Uterus (tissue), 4 donors: ENCODE results near the gene TRPV6. TPM values are rescaled to one million over a fixed set of nuclear protein-coding genes. Genes with fewer than 3 reads are reported as not detected.

Experiments used
- DNase-seq, 2 donors: peaks; one replicate each; pipeline ENCODE4 v3.0.0-alpha.2; 2019 to 2020
- H3K27ac ChIP-seq, 2 donors: fragments of 200-600 bp; sonication (generic); 1 replicate in 1 of 2; 2 replicates in 1 of 2; pipeline ENCODE4 v1.5.1; 2016 to 2018
- H3K27me3 ChIP-seq, 2 donors: fragments of 200-600 bp; sonication (generic); one replicate each; pipeline ENCODE4 v1.5.1; 2018 to 2019; ENCODE audit warnings: control low read depth in 1 of 2
- H3K36me3 ChIP-seq, 2 donors: fragments of 200-600 bp; sonication (generic); one replicate each; pipeline ENCODE4 v1.5.1; 2019; ENCODE audit warnings: control low read depth in 1 of 2
- H3K4me1 ChIP-seq, 2 donors: fragments of 200-600 bp; sonication (generic); one replicate each; pipeline ENCODE4 v1.5.1; 2018 to 2019; ENCODE audit warnings: control low read depth in 1 of 2
- H3K4me3 ChIP-seq, 2 donors: fragments of 200-600 bp; sonication (generic); 1 replicate in 1 of 2; 2 replicates in 1 of 2; pipeline ENCODE4 v1.5.1; 2018 to 2019; ENCODE audit warnings: mild to moderate bottlenecking in 1 of 2
- H3K9me3 ChIP-seq, 2 donors: fragments of 200-600 bp; sonication (generic); one replicate each; pipeline ENCODE4 v1.5.1; 2019; ENCODE audit warnings: control low read depth in 1 of 2
- POLR2A ChIP-seq, 2 donors: fragments of 450-650 bp; IDR thresholded peaks; one replicate each; pipeline ENCODE4 v1.6.1; 2016; ENCODE audit warnings: antibody characterized with exemption in 2 of 2, mild to moderate bottlenecking in 1 of 2, moderate library complexity in 1 of 2
- intact Hi-C: fragments of 100-400 bp; cut with DNase I; formaldehyde crosslinking; loops from one replicate; pipeline ENCODE4 v1.15.1; 2023; ENCODE audit warnings: low total_unique reads
- total RNA-seq, 4 donors: library from RNA; depleted of rRNA in 3 of 4; stranded (reverse); fragments of >200 nt in 3 of 4; gene quantifications; one replicate each; pipeline versions ENCODE4 v1.1.0 to v1.2.4, GENCODE V29; 2014 to 2023
- TF ChIP-seq, protein P1 (sequence below), 4 experiments: fragments of 200-600 bp in 2 of 4; fragments of 450-650 bp in 2 of 4; sonication (generic) in 2 of 4; IDR thresholded peaks; one replicate each; pipeline ENCODE4 v1.5.1; 2016 to 2019; ENCODE audit warnings: antibody characterized with exemption in 4 of 4, mild to moderate bottlenecking in 2 of 4, moderate library complexity in 1 of 4
- donor health status: DM: yes; HTN: yes; CAD: no.

Gene TRPV6
- total RNA-seq, 4 donors from 2014 or later = 0.46 to 1.3 TPM; not detected in 2

DNA sequence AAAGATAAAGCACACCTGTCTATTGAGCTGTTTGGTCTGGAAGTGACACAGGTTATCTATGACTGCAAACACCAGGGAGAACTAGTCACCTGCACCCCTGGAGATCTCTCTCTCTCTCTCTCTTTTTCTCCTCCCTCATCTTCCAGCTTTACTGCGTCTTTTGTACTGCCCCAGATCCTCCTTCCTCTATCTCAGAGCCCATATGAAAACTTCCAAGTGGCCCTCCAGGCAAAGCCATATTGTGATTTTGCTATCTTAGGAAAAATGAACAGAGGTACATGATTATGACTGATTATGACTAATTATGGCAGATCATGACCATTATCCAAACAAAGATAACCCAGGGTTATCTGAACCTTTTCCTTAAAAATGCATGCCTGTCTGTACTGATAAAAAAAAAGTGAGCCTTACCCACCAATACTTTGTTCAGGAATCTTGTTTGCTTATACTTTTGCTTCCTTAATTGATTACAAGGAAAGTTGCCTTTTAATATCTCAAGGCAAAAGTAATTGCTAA lies 43.2 kb downstream of the TRPV6 start:
- H3K4me1 ChIP-seq = no peaks in the 10 kb centered on the region
- intact Hi-C loops = no loop called here
- H3K36me3 ChIP-seq = no peaks in the 10 kb centered on the region
- no peak overlapping the region for H3K27ac ChIP-seq
- H3K27me3 ChIP-seq = no peaks in the 10 kb centered on the region
- no peak for TF ChIP-seq POLR2A (IDR thresholded peaks at IDR 0.05)
- TF ChIP-seq, protein P1, sequence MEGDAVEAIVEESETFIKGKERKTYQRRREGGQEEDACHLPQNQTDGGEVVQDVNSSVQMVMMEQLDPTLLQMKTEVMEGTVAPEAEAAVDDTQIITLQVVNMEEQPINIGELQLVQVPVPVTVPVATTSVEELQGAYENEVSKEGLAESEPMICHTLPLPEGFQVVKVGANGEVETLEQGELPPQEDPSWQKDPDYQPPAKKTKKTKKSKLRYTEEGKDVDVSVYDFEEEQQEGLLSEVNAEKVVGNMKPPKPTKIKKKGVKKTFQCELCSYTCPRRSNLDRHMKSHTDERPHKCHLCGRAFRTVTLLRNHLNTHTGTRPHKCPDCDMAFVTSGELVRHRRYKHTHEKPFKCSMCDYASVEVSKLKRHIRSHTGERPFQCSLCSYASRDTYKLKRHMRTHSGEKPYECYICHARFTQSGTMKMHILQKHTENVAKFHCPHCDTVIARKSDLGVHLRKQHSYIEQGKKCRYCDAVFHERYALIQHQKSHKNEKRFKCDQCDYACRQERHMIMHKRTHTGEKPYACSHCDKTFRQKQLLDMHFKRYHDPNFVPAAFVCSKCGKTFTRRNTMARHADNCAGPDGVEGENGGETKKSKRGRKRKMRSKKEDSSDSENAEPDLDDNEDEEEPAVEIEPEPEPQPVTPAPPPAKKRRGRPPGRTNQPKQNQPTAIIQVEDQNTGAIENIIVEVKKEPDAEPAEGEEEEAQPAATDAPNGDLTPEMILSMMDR (IDR thresholded peaks at IDR 0.05) = no peak
- DNase-seq = no peak
- H3K4me3 ChIP-seq = no peak overlapping the region
- no peaks in the 10 kb centered on the region for H3K9me3 ChIP-seq

DNA sequence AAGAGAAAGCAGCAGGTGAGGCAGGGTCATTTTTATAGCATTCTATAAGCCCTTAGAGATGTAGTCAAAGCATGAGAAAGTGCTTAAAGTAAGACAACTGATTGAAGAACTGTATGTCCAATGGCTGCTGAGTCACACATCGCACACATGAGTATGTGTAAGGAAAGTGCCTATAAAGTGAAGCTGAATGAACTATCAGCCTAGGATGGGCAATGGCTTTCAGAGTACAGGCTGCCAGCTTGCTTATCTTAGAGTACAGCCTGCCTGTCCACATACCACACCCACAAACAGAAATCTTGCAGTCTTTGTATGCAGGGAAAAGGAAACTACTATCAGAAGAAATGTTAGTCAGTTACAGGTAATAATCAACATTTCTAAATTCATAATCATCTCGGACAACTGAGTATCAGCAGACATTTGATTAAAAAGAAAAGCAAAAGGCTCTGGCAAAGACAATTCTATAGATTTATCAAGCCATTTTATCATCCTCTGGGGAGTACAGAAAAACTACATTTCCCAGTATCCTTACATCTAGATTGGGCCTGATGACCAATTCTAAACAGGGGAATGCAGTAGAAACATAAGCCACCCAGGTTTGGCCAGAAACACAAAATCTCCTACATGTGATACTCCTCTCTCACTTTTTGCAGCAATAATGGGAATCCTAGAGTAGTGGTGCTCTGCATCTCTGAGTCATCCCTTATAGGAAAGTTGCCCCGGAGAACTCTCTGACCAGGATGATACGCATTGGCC lies 46.9 kb downstream of the TRPV6 start:
- DNase-seq = no peak
- intact Hi-C loops = no loop called here
- Histone ChIP-seq H3K4me1 (no peaks in the 10 kb centered on the region), H3K4me3 (no peak overlapping the region), H3K27ac (no peak overlapping the region), H3K9me3 (no peaks in the 10 kb centered on the region), H3K27me3 (no peaks in the 10 kb centered on the region), H3K36me3 (no peaks in the 10 kb centered on the region)
- TF ChIP-seq, protein P1 (IDR thresholded peaks at IDR 0.05) = no peak
- no peak for TF ChIP-seq POLR2A (IDR thresholded peaks at IDR 0.05)

DNA sequence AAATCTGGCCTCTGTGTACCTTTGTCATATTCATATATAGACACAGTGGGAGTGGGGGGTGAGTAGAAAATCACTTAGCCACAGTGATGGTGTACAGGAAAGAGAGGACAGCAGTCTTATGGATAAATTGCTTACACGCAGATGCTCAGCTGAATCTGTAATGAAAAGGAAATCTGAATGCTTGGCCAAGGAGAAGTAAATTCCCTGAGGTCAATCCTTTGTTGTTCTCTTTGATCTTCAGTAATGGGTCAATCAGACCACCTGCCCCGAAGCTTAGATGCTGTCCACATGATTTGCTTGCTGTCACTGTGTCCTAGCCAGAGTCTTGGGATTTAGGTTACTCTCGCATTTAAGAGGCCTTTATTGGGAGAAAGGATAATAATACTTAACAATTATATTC lies 49.1 kb downstream of the TRPV6 start:
- Histone ChIP-seq H3K36me3 (no peaks in the 10 kb centered on the region), H3K4me1 (no peaks in the 10 kb centered on the region), H3K9me3 (no peaks in the 10 kb centered on the region), H3K27ac (no peak overlapping the region), H3K27me3 (no peaks in the 10 kb centered on the region), H3K4me3 (no peak overlapping the region)
- TF ChIP-seq POLR2A (IDR thresholded peaks at IDR 0.05) = no peak
- TF ChIP-seq, protein P1 (IDR thresholded peaks at IDR 0.05) = no peak
- intact Hi-C loops = no loop called here
- no peak for DNase-seq

DNA sequence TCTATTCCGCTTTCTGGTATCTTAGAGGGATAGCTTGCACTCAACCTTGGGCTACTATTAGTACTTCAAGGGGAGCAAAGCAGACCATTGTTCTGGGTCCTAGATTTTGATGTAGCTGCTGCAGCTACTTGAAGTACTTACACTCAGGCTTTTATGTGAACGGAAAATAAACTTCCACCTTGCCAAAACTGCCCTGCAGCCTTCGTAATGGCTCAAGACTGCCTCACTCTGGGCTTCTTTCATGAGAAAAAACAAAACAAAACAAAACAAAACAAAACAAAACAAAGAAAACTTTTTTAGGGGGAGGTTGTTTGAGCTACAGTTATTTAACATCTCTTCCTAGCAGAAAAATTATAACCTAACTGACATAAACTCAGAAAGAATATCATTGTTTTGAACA lies 50.1 kb downstream of the TRPV6 start:
- no peak overlapping the region for H3K4me3 ChIP-seq
- no peaks in the 10 kb centered on the region for H3K4me1 ChIP-seq
- intact Hi-C loops = no loop called here
- no peak for DNase-seq
- no peaks in the 10 kb centered on the region for H3K27me3 ChIP-seq
- H3K9me3 ChIP-seq = no peaks in the 10 kb centered on the region
- H3K36me3 ChIP-seq = no peaks in the 10 kb centered on the region
- TF ChIP-seq, protein P1 (IDR thresholded peaks at IDR 0.05) = no peak
- TF ChIP-seq POLR2A (IDR thresholded peaks at IDR 0.05) = no peak
- no peak overlapping the region for H3K27ac ChIP-seq

DNA sequence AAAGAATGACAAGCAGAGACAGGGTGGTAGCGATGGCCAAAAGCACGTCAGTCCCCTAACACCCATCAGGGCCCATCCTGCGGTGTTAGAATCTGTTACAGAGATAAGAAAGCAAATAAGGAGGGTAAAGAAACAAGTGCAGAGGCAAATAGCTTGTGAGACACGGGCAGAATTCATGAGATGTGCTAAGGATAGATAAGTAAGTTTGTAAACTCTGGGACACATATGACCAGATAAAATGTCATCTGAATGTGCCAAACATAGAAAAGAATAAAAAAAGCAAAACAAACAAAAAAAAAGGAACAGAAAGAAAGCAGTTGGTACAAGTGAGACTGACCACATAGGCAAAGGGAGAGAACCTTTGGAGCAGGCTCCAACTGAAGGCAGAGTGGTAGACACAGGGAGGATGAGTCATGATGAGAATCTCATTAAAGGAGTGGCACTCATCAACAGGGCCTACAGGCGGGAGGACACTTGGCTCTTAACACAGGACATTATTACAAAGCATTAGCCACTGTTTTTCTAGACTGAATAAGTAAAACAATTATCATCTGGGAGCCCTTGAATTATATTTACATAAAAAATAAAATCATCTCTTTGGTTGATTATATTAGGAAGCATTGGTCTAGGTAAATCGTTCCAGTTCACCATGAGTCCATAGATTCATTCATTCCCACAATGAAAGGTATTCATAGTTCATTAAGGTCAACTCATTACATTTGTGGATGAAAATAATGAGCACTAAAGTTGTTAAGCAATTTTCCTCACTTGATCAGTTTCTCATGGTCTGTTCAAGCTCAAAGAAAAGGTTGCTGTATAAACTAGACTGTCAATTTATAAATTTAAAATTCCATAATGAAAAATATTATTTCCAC lies 52.1 kb downstream of the TRPV6 start:
- no peaks in the 10 kb centered on the region for H3K9me3 ChIP-seq
- intact Hi-C loops = no loop called here
- no peaks in the 10 kb centered on the region for H3K36me3 ChIP-seq
- H3K27me3 ChIP-seq = no peaks in the 10 kb centered on the region
- DNase-seq = no peak
- TF ChIP-seq POLR2A (IDR thresholded peaks at IDR 0.05) = no peak
- TF ChIP-seq, protein P1 (IDR thresholded peaks at IDR 0.05) = no peak
- H3K4me1 ChIP-seq = no peaks in the 10 kb centered on the region
- H3K27ac ChIP-seq = no peak overlapping the region
- H3K4me3 ChIP-seq = no peak overlapping the region
